Cardiac muscle cell (in vitro differentiated cells and primary cell): ENCODE results near the gene L3MBTL1. TPM values are rescaled to one million over a fixed set of nuclear protein-coding genes. Genes with fewer than 3 reads are reported as not detected.
A peak's percentile ranks its signal among the peaks of the same experiment; 100 is the strongest.

ENCODE experiments used
- DNase-seq, 2 donors: peaks; one replicate each; pipeline versions ENCODE4 v3.0.0 to v3.0.0-alpha.2; 2010 to 2017; ENCODE audit warnings: low read depth in 1 of 2, low spot score in 1 of 2
- H3K27ac ChIP-seq: fragments of 200-600 bp; sonication (generic); 2 replicates; pipeline ENCODE4 v1.5.1; 2016
- H3K27me3 ChIP-seq: fragments of 200-600 bp; sonication (generic); 2 replicates; pipeline ENCODE4 v1.6.0; 2016; ENCODE audit warnings: control low read depth
- H3K36me3 ChIP-seq: fragments of 200-600 bp; sonication (generic); 2 replicates; pipeline ENCODE4 v1.5.1; 2016; ENCODE audit warnings: control low read depth
- H3K4me1 ChIP-seq: fragments of 200-600 bp; sonication (generic); 2 replicates; pipeline ENCODE4 v1.8.1; 2017; ENCODE audit warnings: low read depth, mild to moderate bottlenecking, mixed run types
- H3K4me3 ChIP-seq: fragments of 200-600 bp; sonication (generic); 2 replicates; pipeline ENCODE4 v1.5.1; 2016; ENCODE audit warnings: mild to moderate bottlenecking
- H3K9me3 ChIP-seq: fragments of 200-600 bp; sonication (generic); 2 replicates; pipeline ENCODE4 v1.5.1; 2017; ENCODE audit warnings: low read depth, mild to moderate bottlenecking, control low read depth
- CTCF ChIP-seq: IDR thresholded peaks from 2 replicates; pipeline ENCODE4 v1.5.1; 2012; ENCODE audit warnings: low read depth, mild to moderate bottlenecking, low read length
- polyA plus RNA-seq: library from polyadenylated mRNA; unstranded; fragments of >200 nt; fragmentation: Nextera tagmentation; extraction: Ambion mirVana; gene quantifications from 2 replicates; pipeline ENCODE4 v1.2.1, GENCODE V29; 2016
- total RNA-seq: library from RNA; depleted of rRNA; stranded (reverse); fragments of >200 nt; gene quantifications from 2 replicates; pipeline ENCODE4 v1.2.3, GENCODE V29; 2016

Gene L3MBTL1
- total and polyA plus RNA-seq, 2 experiments from 2014 or later: 17.8 to 115 TPM

GRCh38 chr20:43536817-43537440, 29.4 kb downstream of the L3MBTL1 start:
- no peaks in the 10 kb centered on the region for H3K9me3 ChIP-seq
- peaks cover 7% of the 10 kb centered on the region for H3K36me3 ChIP-seq
- no peak for TF ChIP-seq CTCF
- no peaks in the 10 kb centered on the region for H3K27me3 ChIP-seq
- H3K4me1 ChIP-seq: no peaks in the 10 kb centered on the region
- H3K27ac ChIP-seq: no peak overlapping the region
- no peak overlapping the region for H3K4me3 ChIP-seq
- no peak for DNase-seq

- no peaks in the 10 kb centered on the region for H3K27me3 ChIP-seq
- H3K27ac ChIP-seq: no peak overlapping the region
- no peaks in the 10 kb centered on the region for H3K9me3 ChIP-seq
- peak; percentile 73 for DNase-seq
- H3K4me1 ChIP-seq: no peaks in the 10 kb centered on the region
- H3K36me3 ChIP-seq: peaks cover 10% of the 10 kb centered on the region
- no peak overlapping the region for H3K4me3 ChIP-seq
- TF ChIP-seq CTCF: peak; percentile 96
Measured at GRCh38 chr20:43537921-43538877, 30.7 kb downstream of the L3MBTL1 start.

- DNase-seq: no peak
- TF ChIP-seq CTCF: no peak
- H3K4me1 ChIP-seq: no peaks in the 10 kb centered on the region
- peaks cover 10% of the 10 kb centered on the region for H3K36me3 ChIP-seq
- no peaks in the 10 kb centered on the region for H3K9me3 ChIP-seq
- H3K27ac ChIP-seq: no peak overlapping the region
- no peaks in the 10 kb centered on the region for H3K27me3 ChIP-seq
- H3K4me3 ChIP-seq: no peak overlapping the region
Measured at GRCh38 chr20:43538878-43539700, 31.6 kb downstream of the L3MBTL1 start.

- Histone ChIP-seq H3K4me3 (no peak overlapping the region), H3K27me3 (no peaks in the 10 kb centered on the region), H3K9me3 (no peaks in the 10 kb centered on the region), H3K36me3 (peaks cover 10% of the 10 kb centered on the region), H3K27ac (no peak overlapping the region), H3K4me1 (no peaks in the 10 kb centered on the region)
- no peak for DNase-seq
- TF ChIP-seq CTCF: no peak
Measured at GRCh38 chr20:43539975-43540672, 32.6 kb downstream of the L3MBTL1 start.

GRCh38 chr20:43540673-43541060, 33.2 kb downstream of the L3MBTL1 start:
- no peak for TF ChIP-seq CTCF
- H3K9me3 ChIP-seq: no peaks in the 10 kb centered on the region
- H3K36me3 ChIP-seq: peaks cover 10% of the 10 kb centered on the region

More at GRCh38 chr20:43540673-43541060, 33.2 kb downstream of the L3MBTL1 start:
- Histone ChIP-seq H3K4me1 (no peaks in the 10 kb centered on the region), H3K4me3 (no peak overlapping the region), H3K27me3 (no peaks in the 10 kb centered on the region), H3K27ac (no peak overlapping the region)
- DNase-seq: no peak
